Gastrocnemius medialis (tissue), 4 donors: ENCODE measurements around the gene RHOT2. TPM values are rescaled to one million over a fixed set of nuclear protein-coding genes. Genes with fewer than 3 reads are reported as not detected.

ENCODE experiments used
- ATAC-seq, 2 donors: fragments of 150-250 bp; one replicate each; pipeline ENCODE4 v1.9.1; 2016
- DNase-seq, 2 donors: peaks; one replicate each; pipeline ENCODE4 v3.0.0-alpha.2; 2019
- H3K27ac ChIP-seq, 4 donors: fragments of 200-600 bp; sonication (generic); 1 replicate in 1 of 4; 2 replicates in 3 of 4; pipeline ENCODE4 v1.5.1; 2016 to 2018; ENCODE audit warnings: mild to moderate bottlenecking in 2 of 4, moderate library complexity in 1 of 4
- H3K27me3 ChIP-seq, 3 donors: fragments of 200-600 bp; sonication (generic) in 2 of 3; 1 replicate in 1 of 3; 2 replicates in 2 of 3; pipeline versions ENCODE4 v1.5.1 to v1.6.0; 2016 to 2019; ENCODE audit warnings: mild to moderate bottlenecking in 1 of 3, moderate library complexity in 1 of 3
- H3K36me3 ChIP-seq, 2 donors: fragments of 200-600 bp; sonication (generic) in 1 of 2; one replicate each; pipeline ENCODE4 v1.5.1; 2017 to 2018
- H3K4me1 ChIP-seq, 2 donors: fragments of 200-600 bp; sonication (generic) in 1 of 2; one replicate each; pipeline ENCODE4 v1.5.1; 2016 to 2017; ENCODE audit warnings: mild to moderate bottlenecking in 2 of 2
- H3K4me3 ChIP-seq, 4 donors: fragments of 200-600 bp; sonication (generic) in 3 of 4; 1 replicate in 1 of 4; 2 replicates in 3 of 4; pipeline ENCODE4 v1.5.1; 2016 to 2019; ENCODE audit warnings: mild to moderate bottlenecking in 2 of 4
- H3K9me3 ChIP-seq, 3 donors: fragments of 200-600 bp; sonication (generic) in 2 of 3; 1 replicate in 1 of 3; 2 replicates in 2 of 3; pipeline ENCODE4 v1.5.1; 2016 to 2019
- CTCF ChIP-seq, 5 experiments: fragments of 450-650 bp in 3 of 5; fragments of 200-600 bp in 2 of 5; sonication (generic) in 2 of 5; IDR thresholded peaks in 4 of 5; conservative IDR thresholded peaks in 1 of 5; 1 replicate in 4 of 5; 2 replicates in 1 of 5; pipeline ENCODE4 v1.5.1; 2016 to 2019; ENCODE audit warnings: antibody characterized with exemption in 5 of 5, mild to moderate bottlenecking in 3 of 5, moderate library complexity in 3 of 5
- POLR2A ChIP-seq, 2 donors: fragments of 450-650 bp; IDR thresholded peaks; one replicate each; pipeline ENCODE4 v1.6.1; 2017; ENCODE audit warnings: antibody characterized with exemption in 2 of 2, mild to moderate bottlenecking in 2 of 2, moderate library complexity in 2 of 2
- in situ Hi-C, 4 donors: fragments of 200-750 bp; cut with MboI; loops; one replicate each; pipeline versions ENCODE4 v1.15.0 to v1.8.0; 2017; ENCODE audit warnings: low sequenced_read_pairs in 4 of 4
- intact Hi-C: fragments of 100-400 bp; cut with DNase I; formaldehyde crosslinking; loops from one replicate; pipeline ENCODE4 v1.15.1; 2023; ENCODE audit warnings: low total_unique reads
- total RNA-seq, 4 donors: library from RNA; depleted of rRNA; stranded (reverse); fragments of >200 nt; gene quantifications; one replicate each; pipeline versions ENCODE4 v1.1.0 to v1.2.3, GENCODE V29; 2016

The RHOT2 gene
- total RNA-seq, 4 donors from 2014 or later, result 20.9 to 41.6 (median 27.3) TPM

DNA sequence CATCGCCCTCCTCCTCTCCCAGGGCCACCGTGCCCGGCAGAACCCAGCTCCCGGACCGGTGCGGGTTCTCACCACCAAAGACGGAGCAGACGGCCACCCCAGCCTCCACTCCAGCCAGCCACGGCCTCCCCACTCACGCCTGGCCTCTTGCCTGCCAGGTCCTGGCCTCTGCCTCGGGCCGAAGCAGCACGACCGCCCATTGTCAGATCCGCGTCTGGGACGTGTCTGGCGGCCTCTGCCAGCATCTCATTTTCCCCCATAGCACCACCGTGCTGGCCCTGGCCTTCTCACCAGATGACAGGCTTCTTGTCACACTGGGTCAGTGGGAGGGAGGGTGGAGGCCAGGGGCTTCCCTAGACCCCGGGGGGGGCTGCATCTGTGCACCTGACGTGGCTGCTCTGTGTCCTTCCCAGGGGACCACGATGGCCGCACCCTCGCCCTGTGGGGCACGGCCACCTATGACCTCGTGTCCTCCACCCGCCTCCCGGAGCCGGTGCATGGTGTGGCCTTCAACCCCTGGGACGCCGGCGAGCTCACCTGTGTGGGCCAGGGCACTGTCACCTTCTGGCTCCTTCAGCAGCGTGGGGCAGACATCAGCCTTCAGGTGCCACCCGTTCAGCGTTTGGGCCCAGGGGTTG, 6.6 kb upstream of the RHOT2 start:
- intact Hi-C loops (loop anchor here (1.0 kb wide), 1 partner anchor 24 kb away; no protein-coding TSS in a partner anchor), in situ Hi-C loops (no loop called here)
- DNase-seq, result no peak
- no peaks in the 10 kb centered on the region for H3K9me3 ChIP-seq
- H3K27me3 ChIP-seq, result no peaks in the 10 kb centered on the region
- peak overlapping the region in 2 of 4 donors; percentile 7 to 30 for H3K4me3 ChIP-seq
- ATAC-seq, result peak in 1 of 2 donors; percentile 39
- H3K4me1 ChIP-seq, result peaks cover 0 to 10% of the 10 kb centered on the region in 2 donors
- peak in 1 of 2 donors; percentile 1 for TF ChIP-seq POLR2A (IDR thresholded peaks at IDR 0.05)
- peak in 1 of 5 experiments; percentile 28 for TF ChIP-seq CTCF (IDR thresholded peaks at IDR 0.05 in 4 of 5, conservative IDR thresholded peaks at IDR 0.05 in 1 of 5)
- peak overlapping the region; percentile 51 to 77 (median 67) for H3K27ac ChIP-seq
- no peaks in the 10 kb centered on the region for H3K36me3 ChIP-seq

GRCh38 chr16:662095-662494, 5.8 kb upstream of the RHOT2 start:
- TF ChIP-seq CTCF (IDR thresholded peaks at IDR 0.05 in 4 of 5, conservative IDR thresholded peaks at IDR 0.05 in 1 of 5) (no peak), POLR2A (IDR thresholded peaks at IDR 0.05) (no peak)
- no peak overlapping the region for H3K27ac ChIP-seq

DNA sequence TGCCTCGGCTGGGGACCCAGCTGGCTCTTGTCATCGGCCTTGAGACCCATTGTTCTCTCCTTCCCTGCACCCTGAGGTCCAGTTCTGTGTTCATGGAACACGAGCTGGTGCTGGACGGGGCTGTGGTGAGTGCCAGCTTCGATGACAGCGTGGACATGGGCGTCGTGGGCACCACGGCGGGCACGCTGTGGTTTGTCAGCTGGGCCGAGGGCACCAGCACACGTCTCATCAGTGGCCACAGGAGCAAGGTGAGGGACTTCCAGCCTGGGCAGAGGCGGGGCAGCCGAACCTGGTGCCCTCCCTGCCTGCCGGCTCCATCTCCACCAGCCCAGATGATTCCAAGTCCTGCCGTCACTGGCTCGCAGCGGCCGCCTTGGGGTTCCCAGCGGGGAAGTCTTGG, 5.3 kb upstream of the RHOT2 start:
- H3K27me3 ChIP-seq, result no peaks in the 10 kb centered on the region
- no peaks in the 10 kb centered on the region for H3K9me3 ChIP-seq
- no peak overlapping the region for H3K4me3 ChIP-seq
- intact Hi-C loops, result no loop called here
- in situ Hi-C loops, result no loop called here
- peaks cover 0 to 14% of the 10 kb centered on the region in 2 donors for H3K4me1 ChIP-seq
- no peaks in the 10 kb centered on the region for H3K36me3 ChIP-seq
- no peak overlapping the region for H3K27ac ChIP-seq
- no peak for ATAC-seq
- no peak for DNase-seq
- TF ChIP-seq CTCF (IDR thresholded peaks at IDR 0.05 in 4 of 5, conservative IDR thresholded peaks at IDR 0.05 in 1 of 5) (no peak), POLR2A (IDR thresholded peaks at IDR 0.05) (no peak)

More at GRCh38 chr16:662095-662494, 5.8 kb upstream of the RHOT2 start:
- Histone ChIP-seq H3K36me3 (no peaks in the 10 kb centered on the region), H3K4me3 (no peak overlapping the region), H3K27me3 (no peaks in the 10 kb centered on the region), H3K9me3 (no peaks in the 10 kb centered on the region), H3K4me1 (peaks cover 0 to 10% of the 10 kb centered on the region in 2 donors)
- DNase-seq, result no peak
- no peak for ATAC-seq
- in situ Hi-C loops (no loop called here), intact Hi-C loops (no loop called here)

- no peak for DNase-seq
- ATAC-seq, result no peak
- H3K9me3 ChIP-seq, result no peaks in the 10 kb centered on the region
- H3K4me3 ChIP-seq, result no peak overlapping the region
- no peak for TF ChIP-seq CTCF (IDR thresholded peaks at IDR 0.05 in 4 of 5, conservative IDR thresholded peaks at IDR 0.05 in 1 of 5)
- TF ChIP-seq POLR2A (IDR thresholded peaks at IDR 0.05), result no peak
- intact Hi-C loops (no loop called here), in situ Hi-C loops (no loop called here)
- H3K27me3 ChIP-seq, result no peaks in the 10 kb centered on the region
- H3K36me3 ChIP-seq, result peaks cover 0 to 24% of the 10 kb centered on the region in 2 donors
- peaks cover 7 to 18% of the 10 kb centered on the region in 2 donors for H3K4me1 ChIP-seq
- H3K27ac ChIP-seq, result no peak overlapping the region
Observed at GRCh38 chr16:666572-666971, 1.4 kb upstream of the RHOT2 start.
